Colonic mucosa (tissue), 4 donors: ENCODE data around the gene S1PR3. TPM values are rescaled to one million over a fixed set of nuclear protein-coding genes. Genes with fewer than 3 reads are reported as not detected.
A peak's percentile ranks its signal among the peaks of the same experiment; 100 is the strongest.

Experiments
- DNase-seq: peaks from one replicate; pipeline ENCODE4 v3.0.0-alpha.2; 2020
- H3K27ac ChIP-seq: fragments of 200-600 bp; one replicate; pipeline ENCODE4 v1.8.0; 2021
- H3K27me3 ChIP-seq: fragments of 200-600 bp; one replicate; pipeline ENCODE4 v1.8.0; 2021
- H3K36me3 ChIP-seq: fragments of 200-600 bp; one replicate; pipeline ENCODE4 v1.8.0; 2021
- H3K4me1 ChIP-seq: fragments of 200-600 bp; one replicate; pipeline ENCODE4 v1.8.0; 2021; ENCODE audit warnings: mild to moderate bottlenecking
- H3K4me3 ChIP-seq: fragments of 200-600 bp; one replicate; pipeline ENCODE4 v1.8.0; 2021
- H3K9ac ChIP-seq, 2 donors: one replicate each; pipeline ENCODE4 v1.7.0; 2013; ENCODE audit warnings: control low read depth in 2 of 2, low read depth in 2 of 2, low read length in 2 of 2
- H3K9me3 ChIP-seq: fragments of 200-600 bp; one replicate; pipeline ENCODE4 v1.8.0; 2021
- intact Hi-C: fragments of 100-400 bp; cut with DNase I; formaldehyde crosslinking; loops from one replicate; pipeline ENCODE4 v1.14.1; 2022
- total RNA-seq, 2 donors: library from RNA; stranded (reverse); fragmentation: NEBNext Ultra II Directional in 1 of 2; extraction: Animal tissue kit (Norgen Biotek cat#: 25700) in 1 of 2; gene quantifications; one replicate each; pipeline ENCODE4 v1.2.1, GENCODE V29; 2021
- TF ChIP-seq, protein P1 (sequence below): fragments of 200-600 bp; IDR thresholded peaks from one replicate; pipeline ENCODE4 v1.8.0; 2022; ENCODE audit warnings: antibody characterized with exemption, mild to moderate bottlenecking
- donor health status: healthy.
- donor health status: DM: no; HTN: no; CAD: no.
- donor health status: DM: no; HTN: no; CAD: no.

S1PR3 gene
- total RNA-seq, 2 donors from 2014 or later = 0.67 to 3.2 TPM

GRCh38 chr9:89005323-89005722, 14.1 kb downstream of the S1PR3 start:
- no peak overlapping the region for H3K4me3 ChIP-seq
- intact Hi-C loops = no loop called here
- no peaks in the 10 kb centered on the region for H3K36me3 ChIP-seq
- no peak for DNase-seq
- H3K27me3 ChIP-seq = no peaks in the 10 kb centered on the region
- no peaks in the 10 kb centered on the region for H3K4me1 ChIP-seq
- TF ChIP-seq, protein P1, sequence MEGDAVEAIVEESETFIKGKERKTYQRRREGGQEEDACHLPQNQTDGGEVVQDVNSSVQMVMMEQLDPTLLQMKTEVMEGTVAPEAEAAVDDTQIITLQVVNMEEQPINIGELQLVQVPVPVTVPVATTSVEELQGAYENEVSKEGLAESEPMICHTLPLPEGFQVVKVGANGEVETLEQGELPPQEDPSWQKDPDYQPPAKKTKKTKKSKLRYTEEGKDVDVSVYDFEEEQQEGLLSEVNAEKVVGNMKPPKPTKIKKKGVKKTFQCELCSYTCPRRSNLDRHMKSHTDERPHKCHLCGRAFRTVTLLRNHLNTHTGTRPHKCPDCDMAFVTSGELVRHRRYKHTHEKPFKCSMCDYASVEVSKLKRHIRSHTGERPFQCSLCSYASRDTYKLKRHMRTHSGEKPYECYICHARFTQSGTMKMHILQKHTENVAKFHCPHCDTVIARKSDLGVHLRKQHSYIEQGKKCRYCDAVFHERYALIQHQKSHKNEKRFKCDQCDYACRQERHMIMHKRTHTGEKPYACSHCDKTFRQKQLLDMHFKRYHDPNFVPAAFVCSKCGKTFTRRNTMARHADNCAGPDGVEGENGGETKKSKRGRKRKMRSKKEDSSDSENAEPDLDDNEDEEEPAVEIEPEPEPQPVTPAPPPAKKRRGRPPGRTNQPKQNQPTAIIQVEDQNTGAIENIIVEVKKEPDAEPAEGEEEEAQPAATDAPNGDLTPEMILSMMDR = no peak
- no peak overlapping the region for H3K9ac ChIP-seq
- H3K27ac ChIP-seq = no peak overlapping the region
- H3K9me3 ChIP-seq = no peaks in the 10 kb centered on the region

- intact Hi-C loops = no loop called here
- TF ChIP-seq, protein P1 = no peak
- no peak for DNase-seq
- Histone ChIP-seq H3K36me3 (no peaks in the 10 kb centered on the region), H3K9ac (no peak overlapping the region), H3K9me3 (no peaks in the 10 kb centered on the region), H3K27me3 (no peaks in the 10 kb centered on the region), H3K4me3 (no peak overlapping the region), H3K27ac (no peak overlapping the region), H3K4me1 (no peaks in the 10 kb centered on the region)
These were observed 15.0 kb downstream of the S1PR3 start for GRCh38 chr9:89006267-89006666.

GRCh38 chr9:89006996-89007967, 16.0 kb downstream of the S1PR3 start:
- H3K27me3 ChIP-seq = no peaks in the 10 kb centered on the region
- intact Hi-C loops = no loop called here
- H3K9ac ChIP-seq = no peak overlapping the region
- TF ChIP-seq, protein P1 = no peak
- no peaks in the 10 kb centered on the region for H3K36me3 ChIP-seq
- no peak overlapping the region for H3K27ac ChIP-seq
- no peak overlapping the region for H3K4me3 ChIP-seq
- H3K4me1 ChIP-seq = no peaks in the 10 kb centered on the region
- DNase-seq = peak; percentile 11
- H3K9me3 ChIP-seq = no peaks in the 10 kb centered on the region

DNA sequence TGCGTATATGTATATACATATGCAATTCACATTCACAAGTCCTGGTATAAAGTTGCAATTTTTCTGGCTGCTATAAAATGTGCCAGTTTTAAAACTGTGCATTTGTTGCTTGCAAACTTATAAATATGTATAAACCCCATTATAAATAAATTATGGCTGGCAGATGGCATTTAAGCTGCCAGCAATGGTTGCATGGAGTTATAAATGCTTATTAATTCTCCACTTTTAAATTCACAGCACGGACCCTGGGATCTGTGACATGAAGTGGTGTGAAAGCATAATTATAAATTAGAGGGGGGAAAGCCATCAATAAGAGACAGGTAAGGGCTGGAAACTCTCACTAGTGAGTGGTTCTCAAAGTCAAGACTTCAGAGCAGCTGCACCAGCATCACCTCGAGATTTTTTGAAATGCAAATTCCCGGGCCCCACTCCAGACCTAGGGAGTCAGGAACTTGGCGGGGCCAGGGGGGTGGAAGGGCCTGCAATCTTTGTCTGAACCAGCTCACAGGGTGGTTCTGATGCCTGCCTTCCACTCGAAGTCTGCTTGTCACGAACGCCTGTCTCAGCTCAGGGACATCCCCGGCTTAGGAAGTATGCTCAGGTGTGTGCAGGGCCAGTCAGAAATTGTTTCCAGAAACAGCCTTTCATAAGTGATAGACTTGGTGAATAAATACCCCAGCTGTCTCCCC, 16.9 kb downstream of the S1PR3 start:
- Histone ChIP-seq H3K9ac (no peak overlapping the region), H3K4me3 (no peak overlapping the region), H3K4me1 (no peaks in the 10 kb centered on the region), H3K27me3 (no peaks in the 10 kb centered on the region), H3K36me3 (no peaks in the 10 kb centered on the region), H3K27ac (no peak overlapping the region), H3K9me3 (no peaks in the 10 kb centered on the region)
- TF ChIP-seq, protein P1 = no peak
- no peak for DNase-seq
- intact Hi-C loops = no loop called here

GRCh38 chr9:89008744-89009545, 17.7 kb downstream of the S1PR3 start:
- intact Hi-C loops = no loop called here
- DNase-seq = no peak
- H3K27me3 ChIP-seq = no peaks in the 10 kb centered on the region
- no peak overlapping the region for H3K9ac ChIP-seq
- H3K36me3 ChIP-seq = no peaks in the 10 kb centered on the region
- TF ChIP-seq, protein P1 = no peak
- no peak overlapping the region for H3K4me3 ChIP-seq
- no peaks in the 10 kb centered on the region for H3K9me3 ChIP-seq
- H3K27ac ChIP-seq = no peak overlapping the region
- no peaks in the 10 kb centered on the region for H3K4me1 ChIP-seq
